Loucy (cell line): ENCODE results near the gene CCDC85C.
A peak's percentile ranks its signal among the peaks of the same experiment; 100 is the strongest.

ENCODE experiments used
- H2AFZ ChIP-seq: fragments of 200-600 bp; sonication (generic); 2 replicates; pipeline ENCODE4 v1.6.0; 2016; ENCODE audit warnings: antibody characterized with exemption, mild to moderate bottlenecking, low read length, moderate library complexity
- H3F3A ChIP-seq: fragments of 200-600 bp; 2 replicates; pipeline ENCODE4 v1.6.0; 2016; ENCODE audit warnings: antibody characterized with exemption, low read depth, mild to moderate bottlenecking
- H3K27me3 ChIP-seq: fragments of 200-600 bp; sonication (generic); 2 replicates; pipeline ENCODE4 v1.6.1; 2014; ENCODE audit warnings: low read length, mild to moderate bottlenecking; ENCODE audit not compliant: insufficient read depth, poor library complexity, severe bottlenecking
- H3K36me3 ChIP-seq: fragments of 200-600 bp; sonication (generic); 2 replicates; pipeline ENCODE4 v1.6.1; 2016; ENCODE audit warnings: low read length; ENCODE audit not compliant: insufficient read depth
- H3K4me1 ChIP-seq: fragments of 200-600 bp; sonication (generic); 2 replicates; pipeline ENCODE4 v1.5.1; 2014; ENCODE audit warnings: low read length, mild to moderate bottlenecking; ENCODE audit not compliant: insufficient read depth, poor library complexity, severe bottlenecking
- H3K4me2 ChIP-seq: fragments of 200-600 bp; sonication (generic); 2 replicates; pipeline ENCODE4 v1.6.0; 2014; ENCODE audit warnings: antibody characterized with exemption, low read length, low read depth, mild to moderate bottlenecking; ENCODE audit not compliant: poor library complexity, severe bottlenecking
- H3K4me3 ChIP-seq: fragments of 200-600 bp; sonication (generic); 2 replicates; pipeline ENCODE4 v1.5.1; 2014; ENCODE audit warnings: low read length, mild to moderate bottlenecking, mixed read lengths; ENCODE audit not compliant: poor library complexity, severe bottlenecking
- H3K79me2 ChIP-seq: fragments of 200-600 bp; sonication (generic); 2 replicates; pipeline ENCODE4 v1.6.1; 2014; ENCODE audit warnings: low read length; ENCODE audit not compliant: insufficient read depth
- H3K9ac ChIP-seq: fragments of 200-600 bp; sonication (generic); 2 replicates; pipeline ENCODE4 v1.6.0; 2014; ENCODE audit warnings: mild to moderate bottlenecking, low read depth, low read length, moderate library complexity; ENCODE audit not compliant: poor library complexity, severe bottlenecking
- H3K9me2 ChIP-seq: fragments of 200-600 bp; sonication (generic); replicated peaks from 2 replicates; pipeline ENCODE4 v1.6.1; 2016; ENCODE audit warnings: low read depth, low read length, mixed read lengths
- H3K9me3 ChIP-seq: fragments of 200-600 bp; sonication (generic); 2 replicates; pipeline ENCODE4 v1.6.1; 2014; ENCODE audit warnings: mild to moderate bottlenecking, antibody characterized with exemption, low read length, low read depth; ENCODE audit not compliant: insufficient read depth
- H4K20me1 ChIP-seq: fragments of 200-600 bp; sonication (generic); 2 replicates; pipeline ENCODE4 v1.6.0; 2014; ENCODE audit warnings: antibody characterized with exemption, low read length, mild to moderate bottlenecking; ENCODE audit not compliant: insufficient read depth, poor library complexity, severe bottlenecking
- CTCF ChIP-seq: fragments of 200-600 bp; sonication (generic); conservative IDR thresholded peaks from 2 replicates; pipeline ENCODE4 v1.5.1; 2014; ENCODE audit warnings: mild to moderate bottlenecking, antibody characterized with exemption, low read length
- EZH2phosphoT487 ChIP-seq: fragments of 200-600 bp; IDR thresholded peaks from 2 replicates; pipeline ENCODE4 v1.6.1; 2018; ENCODE audit warnings: antibody characterized with exemption, mild to moderate bottlenecking, moderate library complexity, borderline replicate concordance

Gene CCDC85C

GRCh38 chr14:99475660-99476059 lies 128.3 kb downstream of the CCDC85C start:
- Histone ChIP-seq H3K27me3 (no peaks in the 10 kb centered on the region), H3K4me3 (no peak overlapping the region), H4K20me1 (peaks cover 87% of the 10 kb centered on the region), H3K9me2 (no peaks in the 10 kb centered on the region), H3K4me2 (peak overlapping the region; percentile 46), H3K4me1 (peaks cover 43% of the 10 kb centered on the region), H3K36me3 (no peaks in the 10 kb centered on the region), H3K9me3 (no peaks in the 10 kb centered on the region), H3K79me2 (peaks cover 92% of the 10 kb centered on the region), H2AFZ (no peak overlapping the region), H3K9ac (no peak overlapping the region), H3F3A (no peaks in the 10 kb centered on the region)
- TF ChIP-seq EZH2phosphoT487 (no peak), CTCF (no peak)

GRCh38 chr14:99475179-99475578 lies 128.8 kb downstream of the CCDC85C start:
- Histone ChIP-seq H3K9ac (no peak overlapping the region), H4K20me1 (peaks cover 92% of the 10 kb centered on the region), H3K4me1 (peaks cover 46% of the 10 kb centered on the region), H2AFZ (no peak overlapping the region), H3K9me2 (no peaks in the 10 kb centered on the region), H3F3A (no peaks in the 10 kb centered on the region), H3K27me3 (no peaks in the 10 kb centered on the region), H3K79me2 (peaks cover 97% of the 10 kb centered on the region), H3K4me3 (no peak overlapping the region), H3K36me3 (no peaks in the 10 kb centered on the region), H3K9me3 (no peaks in the 10 kb centered on the region), H3K4me2 (peak overlapping the region; percentile 46)
- TF ChIP-seq CTCF (no peak), EZH2phosphoT487 (no peak)

- Histone ChIP-seq H3K27me3 (no peaks in the 10 kb centered on the region), H2AFZ (no peak overlapping the region), H3F3A (no peaks in the 10 kb centered on the region), H3K4me3 (no peak overlapping the region), H3K9ac (no peak overlapping the region), H3K4me1 (peaks cover 43% of the 10 kb centered on the region), H4K20me1 (peaks cover 90% of the 10 kb centered on the region), H3K36me3 (no peaks in the 10 kb centered on the region), H3K79me2 (peaks cover 98% of the 10 kb centered on the region), H3K4me2 (peak overlapping the region; percentile 35), H3K9me3 (no peaks in the 10 kb centered on the region), H3K9me2 (no peaks in the 10 kb centered on the region)
- TF ChIP-seq EZH2phosphoT487 = no peak
- no peak for TF ChIP-seq CTCF
These were observed 130.5 kb downstream of the CCDC85C start for GRCh38 chr14:99473458-99473857.
